WTC11 (cell line): Measurements from ENCODE around the gene AKAP13. TPM values are rescaled to one million over a fixed set of nuclear protein-coding genes. Genes with fewer than 3 reads are reported as not detected.

Experiments used
- ATAC-seq: fragments of 200-7000 bp; cut with Tn5 transposase; 2 replicates; pipeline ENCODE4 v1.10.0; 2021; ENCODE audit warnings: mild to moderate bottlenecking, moderate library complexity
- CTCF ChIA-PET: fragments of 300-600 bp; sonication (Branson Sonifier 250); formaldehyde crosslinking; loops from one replicate; lab custom pipeline; 2021; ENCODE audit warnings: antibody characterized with exemption; lab: Charles Lee
- POLR2A ChIA-PET: fragments of 350-600 bp; sonication (Branson Sonifier 250); formaldehyde crosslinking; loops from one replicate; lab custom pipeline; 2021; ENCODE audit warnings: antibody characterized with exemption; lab: Charles Lee
- DNase-seq: peaks from one replicate; pipeline ENCODE4 v3.0.0; 2021; ENCODE audit warnings: low spot score
- H3K27ac Mint-ChIP-seq: 2 replicates; pipeline ENCODE4 v1.8.0; 2021; ENCODE audit warnings: mixed read lengths
- H3K27me3 Mint-ChIP-seq: 2 replicates; pipeline ENCODE4 v1.8.0; 2021; ENCODE audit warnings: low read depth, mild to moderate bottlenecking, moderate library complexity, mixed read lengths
- H3K36me3 Mint-ChIP-seq: 2 replicates; pipeline ENCODE4 v1.8.0; 2021; ENCODE audit warnings: mixed read lengths
- H3K4me1 Mint-ChIP-seq: 2 replicates; pipeline ENCODE4 v1.8.0; 2022; ENCODE audit warnings: mixed read lengths
- H3K4me3 Mint-ChIP-seq: 2 replicates; pipeline ENCODE4 v1.8.0; 2021; ENCODE audit warnings: mild to moderate bottlenecking, moderate library complexity, mixed read lengths
- H3K9me3 Mint-ChIP-seq: 2 replicates; pipeline ENCODE4 v1.8.0; 2021; ENCODE audit warnings: mixed read lengths
- AFF4 ChIP-seq: sonication (generic); formaldehyde crosslinking; IDR thresholded peaks from 2 replicates; pipeline ENCODE4 v1.8.1; 2023; ENCODE audit warnings: mild to moderate bottlenecking, missing genetic modification reagents, borderline replicate concordance
- ATF2 ChIP-seq: sonication (generic); formaldehyde crosslinking; IDR thresholded peaks from 2 replicates; pipeline ENCODE4 v1.8.1; 2022; ENCODE audit warnings: low read depth, missing genetic modification reagents, borderline replicate concordance
- ATF6 ChIP-seq: sonication (generic); formaldehyde crosslinking; IDR thresholded peaks from 2 replicates; pipeline ENCODE4 v1.8.1; 2023; ENCODE audit warnings: mild to moderate bottlenecking, missing genetic modification reagents
- CDX4 ChIP-seq: fragments of 250-450 bp; sonication (Bioruptor Pico); IDR thresholded peaks from 2 replicates; pipeline ENCODE4 v1.9.0; 2021; ENCODE audit warnings: moderate library complexity, mild to moderate bottlenecking, inconsistent platforms, borderline replicate concordance
- CREM ChIP-seq: sonication (generic); formaldehyde crosslinking; IDR thresholded peaks from 2 replicates; pipeline ENCODE4 v1.8.1; 2022; ENCODE audit warnings: mild to moderate bottlenecking, missing genetic modification reagents, moderate library complexity
- ELF4 ChIP-seq: sonication (generic); formaldehyde crosslinking; IDR thresholded peaks from 2 replicates; pipeline ENCODE4 v1.8.1; 2022; ENCODE audit warnings: low read depth, mild to moderate bottlenecking, moderate library complexity, missing genetic modification reagents
- FOXJ3 ChIP-seq: sonication (generic); formaldehyde crosslinking; IDR thresholded peaks from 2 replicates; pipeline ENCODE4 v1.9.0; 2021; ENCODE audit warnings: missing genetic modification reagents, mild to moderate bottlenecking, borderline replicate concordance
- MXD4 ChIP-seq: fragments of 250-450 bp; sonication (Bioruptor Pico); IDR thresholded peaks from 2 replicates; pipeline ENCODE4 v1.8.0; 2021; ENCODE audit warnings: mild to moderate bottlenecking, moderate library complexity, borderline replicate concordance
- NFATC4 ChIP-seq: fragments of 250-450 bp; sonication (Bioruptor Pico); IDR thresholded peaks from 2 replicates; pipeline ENCODE4 v1.9.0; 2021; ENCODE audit warnings: mild to moderate bottlenecking
- SP1 ChIP-seq: sonication (generic); formaldehyde crosslinking; conservative IDR thresholded peaks from 2 replicates; pipeline ENCODE4 v1.8.1; 2022; ENCODE audit warnings: missing genetic modification reagents
- TCF7 ChIP-seq: sonication (generic); formaldehyde crosslinking; IDR thresholded peaks from 2 replicates; pipeline ENCODE4 v1.8.0; 2022; ENCODE audit warnings: mild to moderate bottlenecking, low read depth, missing genetic modification reagents, moderate library complexity
- TEAD1 ChIP-seq: sonication (generic); formaldehyde crosslinking; IDR thresholded peaks from 2 replicates; pipeline ENCODE4 v1.8.0; 2022; ENCODE audit warnings: mild to moderate bottlenecking, missing genetic modification reagents
- USF1 ChIP-seq: sonication (generic); formaldehyde crosslinking; IDR thresholded peaks from 2 replicates; pipeline ENCODE4 v1.8.0; 2022; ENCODE audit warnings: mild to moderate bottlenecking, missing genetic modification reagents
- ZNF138 ChIP-seq: sonication (generic); formaldehyde crosslinking; conservative IDR thresholded peaks from 2 replicates; pipeline ENCODE4 v1.8.1; 2022; ENCODE audit warnings: mild to moderate bottlenecking, moderate library complexity, missing genetic modification reagents
- ZNF281 ChIP-seq: sonication (generic); formaldehyde crosslinking; IDR thresholded peaks from 2 replicates; pipeline ENCODE4 v1.8.0; 2023; ENCODE audit warnings: mild to moderate bottlenecking, missing genetic modification reagents
- ZNF423 ChIP-seq: fragments of 250-450 bp; sonication (Bioruptor Pico); IDR thresholded peaks from 2 replicates; pipeline ENCODE4 v2.1.2; 2022; ENCODE audit warnings: mild to moderate bottlenecking, moderate library complexity
- ZNF512 ChIP-seq: sonication (generic); formaldehyde crosslinking; IDR thresholded peaks from 2 replicates; pipeline ENCODE4 v1.8.1; 2022; ENCODE audit warnings: missing genetic modification reagents, borderline replicate concordance
- ZSCAN18 ChIP-seq: fragments of 250-450 bp; sonication (Bioruptor Pico); IDR thresholded peaks from 2 replicates; pipeline ENCODE4 v2.1.2; 2022; ENCODE audit warnings: mild to moderate bottlenecking, moderate library complexity
- total RNA-seq: library from RNA; stranded (reverse); gene quantifications from 3 replicates; pipeline ENCODE4 v1.2.3, GENCODE V29; 2021

AKAP13 gene
- total RNA-seq, 1 experiment from 2014 or later, result 50.3 TPM

GRCh38 chr15:85587707-85588411, 207.5 kb downstream of the AKAP13 start (continued):
- TF ChIP-seq AFF4 (no peak), TEAD1 (CRISPR knock-in tag) (no peak), ZNF423 (no peak)
- TF ChIP-seq, all 79 proteins: peak for 0

GRCh38 chr15:85588677-85589076, 208.3 kb downstream of the AKAP13 start:
- no peak overlapping the region for H3K4me3 Mint-ChIP-seq
- TF ChIP-seq SP1 (CRISPR knock-in tag) (no peak), ZNF138 (CRISPR knock-in tag) (no peak), ATF6 (CRISPR knock-in tag) (no peak), CDX4 (no peak), FOXJ3 (no peak), CREM (CRISPR knock-in tag) (no peak), ELF4 (CRISPR knock-in tag) (no peak)
- TF ChIP-seq, all 79 proteins: peak for 0
- POLR2A ChIA-PET, result interaction anchor here (0.9 kb wide), 1 partner anchor 11 kb away, joined by 3 read pairs; no protein-coding TSS in a partner anchor
- Mint-ChIP-seq H3K27me3 (no peaks in the 10 kb centered on the region), H3K4me1 (peaks cover 21% of the 10 kb centered on the region), H3K9me3 (no peaks in the 10 kb centered on the region), H3K36me3 (no peaks in the 10 kb centered on the region; the same call in 1 of the 2 replicates), H3K27ac (peak overlapping the region; percentile 76)
- CTCF ChIA-PET, result no interaction called here
- DNase-seq (no peak), ATAC-seq (no peak)

- ChIA-PET POLR2A (no interaction called here), CTCF (no interaction called here)
- Mint-ChIP-seq H3K27me3 (no peaks in the 10 kb centered on the region), H3K4me3 (no peak overlapping the region), H3K4me1 (peaks cover 14% of the 10 kb centered on the region), H3K36me3 (no peaks in the 10 kb centered on the region; the same call in 1 of the 2 replicates), H3K9me3 (no peaks in the 10 kb centered on the region), H3K27ac (no peak overlapping the region)
- TF ChIP-seq NFATC4 (no peak), USF1 (CRISPR knock-in tag) (no peak), TCF7 (CRISPR knock-in tag) (no peak), ZSCAN18 (CRISPR knock-in tag) (no peak), MXD4 (CRISPR knock-in tag) (no peak), ZNF281 (CRISPR knock-in tag) (no peak), ATF2 (CRISPR knock-in tag) (no peak), ZNF138 (CRISPR knock-in tag) (no peak), ZNF512 (CRISPR knock-in tag) (no peak)
- no peak for ATAC-seq
- DNase-seq, result no peak
These were observed 209.4 kb downstream of the AKAP13 start for GRCh38 chr15:85589851-85590250.
